HEK293 (cell line): ENCODE data around the gene INTS6L.

Source experiments
- CTCF ChIA-PET: fragments of 350-600 bp; formaldehyde crosslinking; extraction: SDS; loops from one replicate; lab custom pipeline; 2021; ENCODE audit warnings: antibody characterized with exemption; lab: Yijun Ruan, JAX
- POLR2A ChIA-PET: fragments of 300-600 bp; formaldehyde crosslinking; extraction: SDS; loops from one replicate; lab custom pipeline; 2020; ENCODE audit warnings: antibody characterized with exemption, inconsistent platforms; lab: Yijun Ruan, JAX
- H3K27ac ChIP-seq: fragments of 200-500 bp; sonication (Bioruptor generic); 2 replicates; pipeline ENCODE4 v1.5.1; 2014; ENCODE audit warnings: low read depth, low read length, control low read depth, inconsistent platforms; ENCODE audit errors: extremely low read depth
- H3K36me3 ChIP-seq, 2 experiments: fragments of 200-500 bp in 1 of 2; sonication (Bioruptor generic) in 1 of 2; 1 replicate in 1 of 2; 2 replicates in 1 of 2; pipeline ENCODE4 v1.5.1; 2014 to 2017; ENCODE audit warnings: inconsistent platforms in 2 of 2, low read length in 2 of 2; ENCODE audit not compliant: control insufficient read depth in 2 of 2, insufficient read depth in 1 of 2
- H3K4me1 ChIP-seq: fragments of 200-500 bp; sonication (Bioruptor generic); 2 replicates; pipeline ENCODE4 v1.5.1; 2014; ENCODE audit warnings: mild to moderate bottlenecking, low read length, inconsistent platforms; ENCODE audit not compliant: control insufficient read depth, insufficient read depth
- H3K4me3 ChIP-seq: 2 replicates; pipeline ENCODE4 v1.5.1; 2011; ENCODE audit warnings: low read depth, mild to moderate bottlenecking, control low read depth, low read length, moderate library complexity
- H3K9me3 ChIP-seq: fragments of 200-500 bp; sonication (Bioruptor generic); 2 replicates; pipeline ENCODE4 v1.5.1; 2014; ENCODE audit warnings: low read depth, low read length, inconsistent platforms; ENCODE audit not compliant: control insufficient read depth, insufficient read depth
- KLF10 ChIP-seq: fragments of 450-650 bp; IDR thresholded peaks from 2 replicates; pipeline ENCODE4 v1.5.1; 2018; ENCODE audit warnings: missing biosample characterization, mild to moderate bottlenecking, missing genetic modification characterization
- SCRT2 ChIP-seq: fragments of 450-650 bp; formaldehyde crosslinking; IDR thresholded peaks from 2 replicates; pipeline ENCODE4 v1.5.1; 2016; ENCODE audit warnings: missing biosample characterization, missing genetic modification characterization
- YY1 ChIP-seq: fragments of 450-650 bp; formaldehyde crosslinking; IDR thresholded peaks from 2 replicates; pipeline ENCODE4 v1.5.1; 2018; ENCODE audit warnings: missing biosample characterization, missing genetic modification characterization
- ZBTB1 ChIP-seq: fragments of 450-650 bp; formaldehyde crosslinking; IDR thresholded peaks from 2 replicates; pipeline ENCODE4 v1.5.1; 2016; ENCODE audit warnings: missing biosample characterization, missing genetic modification characterization
- ZNF211 ChIP-seq: fragments of 450-650 bp; formaldehyde crosslinking; IDR thresholded peaks from 2 replicates; pipeline ENCODE4 v1.5.1; 2016; ENCODE audit warnings: low read depth, missing biosample characterization, missing genetic modification characterization
- ZNF223 ChIP-seq: fragments of 450-650 bp; formaldehyde crosslinking; IDR thresholded peaks from 2 replicates; pipeline ENCODE4 v1.5.1; 2016; ENCODE audit warnings: missing biosample characterization, missing genetic modification characterization
- ZNF274 ChIP-seq, 2 experiments: fragments of 200-500 bp in 1 of 2; fragments of 450-650 bp in 1 of 2; sonication (Bioruptor generic) in 1 of 2; formaldehyde crosslinking in 1 of 2; IDR thresholded peaks; 2 replicates each; pipeline versions ENCODE4 v1.5.1 to v1.6.1; 2014 to 2016; ENCODE audit warnings: borderline replicate concordance in 1 of 2, inconsistent platforms in 1 of 2, low read length in 1 of 2, missing biosample characterization in 1 of 2, missing genetic modification characterization in 1 of 2
- ZNF350 ChIP-seq: fragments of 450-650 bp; formaldehyde crosslinking; IDR thresholded peaks from 2 replicates; pipeline ENCODE4 v1.5.0; 2017; ENCODE audit warnings: missing biosample characterization, mild to moderate bottlenecking, missing genetic modification characterization
- ZNF404 ChIP-seq: fragments of 450-650 bp; formaldehyde crosslinking; IDR thresholded peaks from 2 replicates; pipeline ENCODE4 v1.5.1; 2017; ENCODE audit warnings: missing biosample characterization, missing genetic modification characterization
- ZNF514 ChIP-seq: fragments of 450-650 bp; formaldehyde crosslinking; IDR thresholded peaks from 2 replicates; pipeline ENCODE4 v1.5.1; 2016; ENCODE audit warnings: missing biosample characterization, missing genetic modification characterization
- ZNF521 ChIP-seq: fragments of 450-650 bp; formaldehyde crosslinking; IDR thresholded peaks from 2 replicates; pipeline ENCODE4 v1.5.1; 2017; ENCODE audit warnings: missing biosample characterization, mild to moderate bottlenecking, missing genetic modification characterization
- ZNF530 ChIP-seq: fragments of 450-650 bp; formaldehyde crosslinking; IDR thresholded peaks from 2 replicates; pipeline ENCODE4 v1.5.1; 2016; ENCODE audit warnings: low read depth, missing biosample characterization, missing genetic modification characterization
- ZNF571 ChIP-seq: fragments of 450-650 bp; formaldehyde crosslinking; IDR thresholded peaks from 2 replicates; pipeline ENCODE4 v1.5.0; 2017; ENCODE audit warnings: missing biosample characterization, missing genetic modification characterization
- ZNF624 ChIP-seq: fragments of 450-650 bp; formaldehyde crosslinking; IDR thresholded peaks from 2 replicates; pipeline ENCODE4 v1.5.1; 2017; ENCODE audit warnings: missing biosample characterization, missing genetic modification characterization
- ZNF626 ChIP-seq: fragments of 450-650 bp; sonication (Bioruptor Pico); formaldehyde crosslinking; IDR thresholded peaks from 2 replicates; pipeline ENCODE4 v1.5.1; 2018; ENCODE audit warnings: missing biosample characterization, missing genetic modification characterization, inconsistent platforms
- ZNF701 ChIP-seq: fragments of 450-650 bp; formaldehyde crosslinking; IDR thresholded peaks from 2 replicates; pipeline ENCODE4 v1.5.1; 2016; ENCODE audit warnings: missing biosample characterization, missing genetic modification characterization
- ZNF776 ChIP-seq: fragments of 450-650 bp; formaldehyde crosslinking; IDR thresholded peaks from 2 replicates; pipeline ENCODE4 v1.5.0; 2017; ENCODE audit warnings: missing biosample characterization, missing genetic modification characterization, borderline replicate concordance
- ZNF785 ChIP-seq: fragments of 450-650 bp; formaldehyde crosslinking; IDR thresholded peaks from 2 replicates; pipeline ENCODE4 v1.5.1; 2016; ENCODE audit warnings: missing biosample characterization, missing genetic modification characterization
- TF ChIP-seq, protein P1 (sequence below): fragments of 450-650 bp; formaldehyde crosslinking; IDR thresholded peaks from 2 replicates; pipeline ENCODE4 v1.5.1; 2016; ENCODE audit warnings: missing biosample characterization, missing genetic modification characterization
- TF ChIP-seq, protein P2 (sequence below): fragments of 450-650 bp; formaldehyde crosslinking; IDR thresholded peaks from 2 replicates; pipeline ENCODE4 v1.5.1; 2017; ENCODE audit warnings: missing biosample characterization, missing genetic modification characterization
- TF ChIP-seq, protein P3 (sequence below): fragments of 450-650 bp; formaldehyde crosslinking; optimal IDR thresholded peaks from 2 replicates; pipeline ENCODE3; 2016; ENCODE audit warnings: missing biosample characterization, mild to moderate bottlenecking, missing genetic modification characterization
- TF ChIP-seq, protein P4 (sequence below): fragments of 450-650 bp; IDR thresholded peaks from 2 replicates; pipeline ENCODE4 v1.5.1; 2018; ENCODE audit warnings: missing biosample characterization, mild to moderate bottlenecking, missing genetic modification characterization
- TF ChIP-seq, protein P5 (sequence below): fragments of 450-650 bp; formaldehyde crosslinking; IDR thresholded peaks from 2 replicates; pipeline ENCODE4 v1.5.1; 2016; ENCODE audit warnings: missing biosample characterization, missing genetic modification characterization
- TF ChIP-seq, protein P6 (sequence below): fragments of 450-650 bp; IDR thresholded peaks from 2 replicates; pipeline ENCODE4 v1.5.1; 2018; ENCODE audit warnings: missing biosample characterization, missing genetic modification characterization

INTS6L gene

DNA sequence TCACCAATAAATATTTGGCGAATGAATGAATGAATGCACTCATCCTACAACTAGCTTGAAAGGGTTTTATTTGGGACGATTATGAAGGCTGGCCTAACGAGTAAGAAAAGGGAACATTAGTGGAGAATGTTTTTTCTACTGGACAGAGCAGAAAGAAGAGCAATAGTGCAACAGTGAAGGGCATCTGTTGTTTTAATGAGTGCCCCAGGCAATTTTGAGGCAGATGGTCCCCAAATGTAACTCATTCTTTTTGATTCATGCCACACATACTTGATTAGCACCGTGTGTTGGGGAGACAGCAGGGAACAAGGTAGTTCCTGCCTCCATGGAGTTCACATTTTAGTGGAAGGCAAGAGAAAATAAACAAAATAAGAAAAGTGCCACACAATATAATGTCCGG lies 22.7 kb upstream of the INTS6L start:
- H3K4me3 ChIP-seq: no peak overlapping the region
- ChIA-PET POLR2A (no interaction called here), CTCF (interaction anchor here (0.6 to 1.7 kb wide), 5 partner anchors 13 to 434 kb away, joined by 3 to 4 read pairs (median 3); no protein-coding TSS in a partner anchor)
- H3K27ac ChIP-seq: no peak overlapping the region
- H3K9me3 ChIP-seq: no peaks in the 10 kb centered on the region
- no peaks in the 10 kb centered on the region for H3K36me3 ChIP-seq
- H3K4me1 ChIP-seq: no peaks in the 10 kb centered on the region
- no peak for TF ChIP-seq ZNF404
- no peak for TF ChIP-seq ZNF624 (tag by site-specific recombination)
- no peak for TF ChIP-seq ZNF701 (tag by site-specific recombination)

DNA sequence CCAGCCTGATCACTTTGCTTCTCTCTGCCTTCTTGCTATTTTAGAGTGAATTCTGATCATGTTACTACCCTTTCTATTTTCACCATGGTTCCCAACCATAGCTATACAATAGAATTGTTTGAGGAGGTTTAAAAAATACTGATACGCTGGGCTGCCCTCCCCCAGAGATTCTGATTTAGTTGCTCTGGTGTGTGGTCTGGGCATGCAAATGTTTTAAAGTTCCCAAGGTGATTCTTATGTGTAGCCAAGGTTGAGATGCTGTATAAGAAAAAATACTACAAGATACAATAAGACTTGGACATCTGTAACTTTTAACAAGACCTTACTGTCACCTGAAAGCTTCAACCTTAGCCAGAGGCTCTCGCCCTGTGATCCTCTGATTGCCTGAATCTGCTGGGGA lies 22.2 kb upstream of the INTS6L start:
- no peak overlapping the region for H3K4me3 ChIP-seq
- H3K36me3 ChIP-seq: no peaks in the 10 kb centered on the region
- no peak overlapping the region for H3K27ac ChIP-seq
- POLR2A ChIA-PET: interaction anchor here (0.5 kb wide), 1 partner anchor 422 kb away, joined by 4 read pairs; no protein-coding TSS in a partner anchor
- H3K9me3 ChIP-seq: no peaks in the 10 kb centered on the region; the same call in 1 of the 2 replicates
- H3K4me1 ChIP-seq: no peaks in the 10 kb centered on the region
- CTCF ChIA-PET: interaction anchor here (0.6 to 1.7 kb wide), 5 partner anchors 13 to 434 kb away, joined by 3 to 4 read pairs (median 3); no protein-coding TSS in a partner anchor
- TF ChIP-seq, protein P1, sequence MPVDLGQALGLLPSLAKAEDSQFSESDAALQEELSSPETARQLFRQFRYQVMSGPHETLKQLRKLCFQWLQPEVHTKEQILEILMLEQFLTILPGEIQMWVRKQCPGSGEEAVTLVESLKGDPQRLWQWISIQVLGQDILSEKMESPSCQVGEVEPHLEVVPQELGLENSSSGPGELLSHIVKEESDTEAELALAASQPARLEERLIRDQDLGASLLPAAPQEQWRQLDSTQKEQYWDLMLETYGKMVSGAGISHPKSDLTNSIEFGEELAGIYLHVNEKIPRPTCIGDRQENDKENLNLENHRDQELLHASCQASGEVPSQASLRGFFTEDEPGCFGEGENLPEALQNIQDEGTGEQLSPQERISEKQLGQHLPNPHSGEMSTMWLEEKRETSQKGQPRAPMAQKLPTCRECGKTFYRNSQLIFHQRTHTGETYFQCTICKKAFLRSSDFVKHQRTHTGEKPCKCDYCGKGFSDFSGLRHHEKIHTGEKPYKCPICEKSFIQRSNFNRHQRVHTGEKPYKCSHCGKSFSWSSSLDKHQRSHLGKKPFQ: no peak
- TF ChIP-seq ZNF776 (no peak), ZNF521 (no peak), ZNF785 (tag by site-specific recombination) (no peak), ZNF274 (IDR thresholded peaks at IDR 0.05; ENCODE audit: low read length) (no peak), ZNF274 (tag by site-specific recombination; IDR thresholded peaks at IDR 0.05; ENCODE audit: borderline replicate concordance) (no peak)
- TF ChIP-seq, protein P2, sequence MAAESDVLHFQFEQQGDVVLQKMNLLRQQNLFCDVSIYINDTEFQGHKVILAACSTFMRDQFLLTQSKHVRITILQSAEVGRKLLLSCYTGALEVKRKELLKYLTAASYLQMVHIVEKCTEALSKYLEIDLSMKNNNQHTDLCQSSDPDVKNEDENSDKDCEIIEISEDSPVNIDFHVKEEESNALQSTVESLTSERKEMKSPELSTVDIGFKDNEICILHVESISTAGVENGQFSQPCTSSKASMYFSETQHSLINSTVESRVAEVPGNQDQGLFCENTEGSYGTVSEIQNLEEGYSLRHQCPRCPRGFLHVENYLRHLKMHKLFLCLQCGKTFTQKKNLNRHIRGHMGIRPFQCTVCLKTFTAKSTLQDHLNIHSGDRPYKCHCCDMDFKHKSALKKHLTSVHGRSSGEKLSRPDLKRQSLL (tag by site-specific recombination): no peak
- TF ChIP-seq, protein P3, sequence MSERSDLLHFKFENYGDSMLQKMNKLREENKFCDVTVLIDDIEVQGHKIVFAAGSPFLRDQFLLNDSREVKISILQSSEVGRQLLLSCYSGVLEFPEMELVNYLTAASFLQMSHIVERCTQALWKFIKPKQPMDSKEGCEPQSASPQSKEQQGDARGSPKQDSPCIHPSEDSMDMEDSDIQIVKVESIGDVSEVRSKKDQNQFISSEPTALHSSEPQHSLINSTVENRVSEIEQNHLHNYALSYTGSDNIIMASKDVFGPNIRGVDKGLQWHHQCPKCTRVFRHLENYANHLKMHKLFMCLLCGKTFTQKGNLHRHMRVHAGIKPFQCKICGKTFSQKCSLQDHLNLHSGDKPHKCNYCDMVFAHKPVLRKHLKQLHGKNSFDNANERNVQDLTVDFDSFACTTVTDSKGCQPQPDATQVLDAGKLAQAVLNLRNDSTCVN (tag by site-specific recombination): no peak
- TF ChIP-seq, protein P4, sequence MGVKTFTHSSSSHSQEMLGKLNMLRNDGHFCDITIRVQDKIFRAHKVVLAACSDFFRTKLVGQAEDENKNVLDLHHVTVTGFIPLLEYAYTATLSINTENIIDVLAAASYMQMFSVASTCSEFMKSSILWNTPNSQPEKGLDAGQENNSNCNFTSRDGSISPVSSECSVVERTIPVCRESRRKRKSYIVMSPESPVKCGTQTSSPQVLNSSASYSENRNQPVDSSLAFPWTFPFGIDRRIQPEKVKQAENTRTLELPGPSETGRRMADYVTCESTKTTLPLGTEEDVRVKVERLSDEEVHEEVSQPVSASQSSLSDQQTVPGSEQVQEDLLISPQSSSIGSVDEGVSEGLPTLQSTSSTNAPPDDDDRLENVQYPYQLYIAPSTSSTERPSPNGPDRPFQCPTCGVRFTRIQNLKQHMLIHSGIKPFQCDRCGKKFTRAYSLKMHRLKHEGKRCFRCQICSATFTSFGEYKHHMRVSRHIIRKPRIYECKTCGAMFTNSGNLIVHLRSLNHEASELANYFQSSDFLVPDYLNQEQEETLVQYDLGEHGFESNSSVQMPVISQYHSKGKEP (tag by site-specific recombination): no peak

DNA sequence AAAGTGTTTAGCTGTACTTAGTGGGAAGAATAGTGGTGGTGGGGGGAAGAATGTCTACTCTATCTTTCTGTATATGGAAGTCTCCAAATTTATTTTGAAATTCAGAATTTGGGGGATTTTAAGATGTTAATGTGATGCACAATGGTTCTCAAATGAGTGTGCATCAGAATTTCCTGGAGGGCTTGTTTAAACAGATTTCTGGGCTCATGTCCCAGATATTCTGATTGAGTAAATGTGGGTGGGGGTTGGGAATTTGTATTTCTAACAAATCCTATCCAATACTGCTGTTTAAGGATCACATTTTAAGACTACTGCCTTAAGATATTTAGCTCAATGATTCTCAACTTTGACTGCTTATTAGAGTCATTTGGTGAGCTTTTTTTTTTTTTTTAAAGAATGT lies 15.1 kb upstream of the INTS6L start:
- no peaks in the 10 kb centered on the region for H3K4me1 ChIP-seq
- H3K27ac ChIP-seq: no peak overlapping the region
- ChIA-PET CTCF (interaction anchor here (1.0 to 1.3 kb wide), 2 partner anchors 11 to 39 kb away, joined by 3 to 9 read pairs; no protein-coding TSS in a partner anchor), POLR2A (no interaction called here)
- H3K9me3 ChIP-seq: no peaks in the 10 kb centered on the region; the same call in 1 of the 2 replicates
- H3K36me3 ChIP-seq: no peaks in the 10 kb centered on the region
- H3K4me3 ChIP-seq: no peak overlapping the region
- TF ChIP-seq ZNF211 (tag by site-specific recombination): no peak
- no peak for TF ChIP-seq ZNF626
- no peak for TF ChIP-seq ZNF514 (tag by site-specific recombination)
- no peak for TF ChIP-seq ZNF223
- no peak for TF ChIP-seq ZBTB1 (tag by site-specific recombination)
- TF ChIP-seq, protein P5, sequence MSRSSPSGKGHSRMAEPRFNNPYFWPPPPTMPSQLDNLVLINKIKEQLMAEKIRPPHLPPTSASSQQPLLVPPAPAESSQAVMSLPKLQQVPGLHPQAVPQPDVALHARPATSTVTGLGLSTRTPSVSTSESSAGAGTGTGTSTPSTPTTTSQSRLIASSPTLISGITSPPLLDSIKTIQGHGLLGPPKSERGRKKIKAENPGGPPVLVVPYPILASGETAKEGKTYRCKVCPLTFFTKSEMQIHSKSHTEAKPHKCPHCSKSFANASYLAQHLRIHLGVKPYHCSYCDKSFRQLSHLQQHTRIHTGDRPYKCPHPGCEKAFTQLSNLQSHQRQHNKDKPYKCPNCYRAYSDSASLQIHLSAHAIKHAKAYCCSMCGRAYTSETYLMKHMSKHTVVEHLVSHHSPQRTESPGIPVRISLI: no peak
- TF ChIP-seq KLF10: no peak
- TF ChIP-seq, protein P6, sequence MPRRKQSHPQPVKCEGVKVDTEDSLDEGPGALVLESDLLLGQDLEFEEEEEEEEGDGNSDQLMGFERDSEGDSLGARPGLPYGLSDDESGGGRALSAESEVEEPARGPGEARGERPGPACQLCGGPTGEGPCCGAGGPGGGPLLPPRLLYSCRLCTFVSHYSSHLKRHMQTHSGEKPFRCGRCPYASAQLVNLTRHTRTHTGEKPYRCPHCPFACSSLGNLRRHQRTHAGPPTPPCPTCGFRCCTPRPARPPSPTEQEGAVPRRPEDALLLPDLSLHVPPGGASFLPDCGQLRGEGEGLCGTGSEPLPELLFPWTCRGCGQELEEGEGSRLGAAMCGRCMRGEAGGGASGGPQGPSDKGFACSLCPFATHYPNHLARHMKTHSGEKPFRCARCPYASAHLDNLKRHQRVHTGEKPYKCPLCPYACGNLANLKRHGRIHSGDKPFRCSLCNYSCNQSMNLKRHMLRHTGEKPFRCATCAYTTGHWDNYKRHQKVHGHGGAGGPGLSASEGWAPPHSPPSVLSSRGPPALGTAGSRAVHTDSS (tag by site-specific recombination): no peak
- no peak for TF ChIP-seq ZNF350 (tag by site-specific recombination)
- no peak for TF ChIP-seq SCRT2 (tag by site-specific recombination)
- no peak for TF ChIP-seq ZNF530 (tag by site-specific recombination)
- TF ChIP-seq ZNF571 (tag by site-specific recombination): no peak
- no peak for TF ChIP-seq YY1 (tag by site-specific recombination)
